NCI-H2107 treated with DMSO at 0.1 percent for 48 hours (cell line): ENCODE measurements around the gene ACAD10.
"Not testable (repeated sequence)": the region's sequence is repeated elsewhere in the genome, so short reads cannot be mapped to it uniquely, and the experiment has no call there.

Experiments used
- DNase-seq: peaks from one replicate; lab custom pipeline; 2025; ENCODE audit not compliant: unreplicated experiment; lab: John Stamatoyannopoulos, UW

The ACAD10 gene

GRCh38 chr12:111685811-111686573, at the start of gene ACAD10, which contains the start of gene BRAP:
TSS of gene ACAD10 (plus strand) at chr12:111686053. CDS start at chr12:111692710, 6,657 bp downstream.
TSS of gene BRAP (minus strand) at chr12:111685956. CDS start at chr12:111685792, 164 bp downstream.
- DNase-seq = peak; percentile 89

GRCh38 chr12:111636209-111636945, 49.5 kb upstream of the ACAD10 start:
- no peak for DNase-seq

- DNase-seq = no peak
Observed at GRCh38 chr12:111638556-111638955, 47.3 kb upstream of the ACAD10 start.

- no peak for DNase-seq
Observed at GRCh38 chr12:111640506-111640905, 45.3 kb upstream of the ACAD10 start.

- DNase-seq = no peak
Observed at GRCh38 chr12:111642681-111643426, 43.0 kb upstream of the ACAD10 start.

GRCh38 chr12:111643427-111643826, 42.4 kb upstream of the ACAD10 start:
- no peak for DNase-seq

- DNase-seq = no peak
Observed at GRCh38 chr12:111645433-111645832, 40.4 kb upstream of the ACAD10 start.

GRCh38 chr12:111650912-111651311, 34.9 kb upstream of the ACAD10 start:
- DNase-seq = no peak

- DNase-seq = not testable (repeated sequence)
Observed at GRCh38 chr12:111652530-111652929, 33.3 kb upstream of the ACAD10 start.

GRCh38 chr12:111653596-111653995, 32.3 kb upstream of the ACAD10 start:
- no peak for DNase-seq

- DNase-seq = no peak
Observed at GRCh38 chr12:111655356-111655755, 30.5 kb upstream of the ACAD10 start.

- no peak for DNase-seq
Observed at GRCh38 chr12:111656016-111656415, 29.8 kb upstream of the ACAD10 start.

GRCh38 chr12:111664499-111664898, 21.4 kb upstream of the ACAD10 start:
- DNase-seq = no peak

- no peak for DNase-seq
Observed at GRCh38 chr12:111664961-111665865, 20.6 kb upstream of the ACAD10 start.

- DNase-seq = no peak
Observed at GRCh38 chr12:111672822-111673381, 13.0 kb upstream of the ACAD10 start.

GRCh38 chr12:111673503-111673902, 12.3 kb upstream of the ACAD10 start:
- DNase-seq = no peak

- DNase-seq = no peak
Observed at GRCh38 chr12:111677186-111677585, 8.7 kb upstream of the ACAD10 start.

- DNase-seq = not testable (repeated sequence)
Observed at GRCh38 chr12:111684485-111685198, 1.2 kb upstream of the ACAD10 start.

GRCh38 chr12:111685322-111685810, 487 bp upstream of the ACAD10 start:
- DNase-seq = no peak
